ENCODE data around the gene TMEM203. TPM values are rescaled to one million over a fixed set of nuclear protein-coding genes. Genes with fewer than 3 reads are reported as not detected.

The TMEM203 gene
- total and polyA plus RNA-seq, 10 of the 15 experiments (the other 5 are each of a cell fraction or from before 2014, with no cell fraction given), result 7.2 to 68.1 (median 33.8) TPM

- no peak overlapping the region for H2AFZ ChIP-seq (ENCODE audit: control insufficient read depth, low read depth, low read length)
- in situ Hi-C loops (cut with MboI) (no loop called here), intact Hi-C loops (cut with micrococcal nuclease; ENCODE audit: unreplicated experiment) (loop anchor here (5.0 kb wide), 2 partner anchors 36 to 59 kb away; partner anchors contain the start of gene RNF208)
- peaks cover 7% of the 10 kb centered on the region; the same call in 1 of the 2 replicates for H4K20me1 ChIP-seq (ENCODE audit: control insufficient read depth, insufficient read depth)
- no peaks in the 10 kb centered on the region for H3K9me3 ChIP-seq (replicated peaks; ENCODE audit: control insufficient read depth, insufficient read depth, low read length)
- SMC1A ChIA-PET (ENCODE audit: uncharacterized antibody, unreplicated experiment), result no interaction called here
- RAD21 ChIA-PET (ENCODE audit: unreplicated experiment), result interaction anchor here (3.6 kb wide), 1 partner anchor 37 kb away, joined by 23 read pairs; the partner anchor contains the start of gene RNF208
- ATAC-seq (no peak), DNase-seq (ENCODE audit: low read depth, low spot score) (no peak), FAIRE-seq (no peak)
- WGBS (ENCODE audit: insufficient coverage, insufficient replicate concordance, low lambda C conversion rate, missing lambda C conversion rate), result 63% methylated on average over 6 of the region's 6 CpGs
- H3K27ac ChIP-seq (ENCODE audit: control insufficient read depth, insufficient read depth), result no peak overlapping the region
- BruUV-seq (replicated peaks), result no TSS peak
- peaks cover 35% of the 10 kb centered on the region for H3K79me2 ChIP-seq (ENCODE audit: control insufficient read depth, insufficient read depth, low read length)
- CTCF ChIA-PET, result interaction anchor here (1.3 kb wide), 1 partner anchor 151 kb away, joined by 3 read pairs; no protein-coding TSS in a partner anchor
- H3K4me3 ChIP-seq, result no peak overlapping the region
- POLR2A ChIA-PET, result interaction anchor here (4.6 kb wide), 1 partner anchor 37 kb away, joined by 22 read pairs; the partner anchor contains the start of genes CYSRT1 and RNF208
- H3K9ac ChIP-seq (ENCODE audit: control insufficient read depth, insufficient read depth, low read length), result no peak overlapping the region; the same call in 1 of the 2 replicates
- peaks cover 7 to 24% of the 10 kb centered on the region in 2 experiments for H3K36me3 ChIP-seq (ENCODE audit: control insufficient read depth in 2 of 2, insufficient read depth in 2 of 2, low read length in 1 of 2)
- no peaks in the 10 kb centered on the region for H3K27me3 ChIP-seq (replicated peaks in 1 of 2; ENCODE audit: control insufficient read depth in 2 of 2, insufficient read depth in 2 of 2, low read length in 1 of 2)
- TF ChIP-seq BHLHE40 (IDR thresholded peaks at IDR 0.05; ENCODE audit: borderline replicate concordance in 1 of 2, low read depth in 2 of 2, low read length in 1 of 2), result no peak
- TF ChIP-seq HDGF (IDR thresholded peaks at IDR 0.05), result no peak
- no peak for TF ChIP-seq RB1 (IDR thresholded peaks at IDR 0.05; ENCODE audit: borderline replicate concordance)
- no peak for TF ChIP-seq MYB (IDR thresholded peaks at IDR 0.05; ENCODE audit: borderline replicate concordance, low read depth, low read length)
- no peak for TF ChIP-seq RFX5 (IDR thresholded peaks at IDR 0.05; ENCODE audit: low read depth, low read length)
- TF ChIP-seq MAX (IDR thresholded peaks at IDR 0.05; ENCODE audit: low read depth, low read length), result no peak
- no peak for TF ChIP-seq NKRF (conservative IDR thresholded peaks at IDR 0.05)
- TF ChIP-seq ZNF592 (IDR thresholded peaks at IDR 0.05), result no peak
- peak overlapping the region; percentile 93 for H3K4me2 ChIP-seq (ENCODE audit: control insufficient read depth, insufficient read depth)
- peaks cover 22% of the 10 kb centered on the region for H3K4me1 ChIP-seq (ENCODE audit: control insufficient read depth, insufficient read depth, low read length)
Measured at GRCh38 chr9:137186385-137186784, 19.1 kb downstream of the TMEM203 start.

Data from GM12878 (cell line).